Measurements from ENCODE around the gene FXN.

DNA sequence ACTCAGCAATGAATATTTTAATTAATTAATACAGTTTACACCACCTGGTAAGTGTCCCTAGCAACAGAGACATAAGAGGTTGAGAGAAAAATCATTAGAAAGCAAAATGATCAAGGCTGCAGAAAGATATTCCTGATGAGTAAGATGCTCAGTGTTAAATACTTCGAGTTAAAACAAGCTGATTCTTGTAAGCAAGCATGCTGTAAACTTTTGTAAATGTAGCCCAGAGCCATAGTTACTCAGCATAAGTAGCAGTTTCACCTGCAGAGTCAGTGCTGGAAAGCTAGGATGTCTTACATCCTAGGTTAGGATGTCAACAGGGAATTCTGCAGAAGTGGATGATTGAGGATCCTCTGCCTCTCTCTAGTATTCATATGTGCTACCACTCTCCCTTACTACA is 25.8 kb upstream of the FXN start:
- no peak for TF ChIP-seq POLR2A (IDR thresholded peaks at IDR 0.05)
- TF ChIP-seq, protein P1, sequence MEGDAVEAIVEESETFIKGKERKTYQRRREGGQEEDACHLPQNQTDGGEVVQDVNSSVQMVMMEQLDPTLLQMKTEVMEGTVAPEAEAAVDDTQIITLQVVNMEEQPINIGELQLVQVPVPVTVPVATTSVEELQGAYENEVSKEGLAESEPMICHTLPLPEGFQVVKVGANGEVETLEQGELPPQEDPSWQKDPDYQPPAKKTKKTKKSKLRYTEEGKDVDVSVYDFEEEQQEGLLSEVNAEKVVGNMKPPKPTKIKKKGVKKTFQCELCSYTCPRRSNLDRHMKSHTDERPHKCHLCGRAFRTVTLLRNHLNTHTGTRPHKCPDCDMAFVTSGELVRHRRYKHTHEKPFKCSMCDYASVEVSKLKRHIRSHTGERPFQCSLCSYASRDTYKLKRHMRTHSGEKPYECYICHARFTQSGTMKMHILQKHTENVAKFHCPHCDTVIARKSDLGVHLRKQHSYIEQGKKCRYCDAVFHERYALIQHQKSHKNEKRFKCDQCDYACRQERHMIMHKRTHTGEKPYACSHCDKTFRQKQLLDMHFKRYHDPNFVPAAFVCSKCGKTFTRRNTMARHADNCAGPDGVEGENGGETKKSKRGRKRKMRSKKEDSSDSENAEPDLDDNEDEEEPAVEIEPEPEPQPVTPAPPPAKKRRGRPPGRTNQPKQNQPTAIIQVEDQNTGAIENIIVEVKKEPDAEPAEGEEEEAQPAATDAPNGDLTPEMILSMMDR (IDR thresholded peaks at IDR 0.05): no peak
